Measurements from ENCODE around the gene ZPBP. TPM values are rescaled to one million over a fixed set of nuclear protein-coding genes. Genes with fewer than 3 reads are reported as not detected.

ZPBP gene
- total RNA-seq, 1 experiment from 2014 or later, result not detected

DNA sequence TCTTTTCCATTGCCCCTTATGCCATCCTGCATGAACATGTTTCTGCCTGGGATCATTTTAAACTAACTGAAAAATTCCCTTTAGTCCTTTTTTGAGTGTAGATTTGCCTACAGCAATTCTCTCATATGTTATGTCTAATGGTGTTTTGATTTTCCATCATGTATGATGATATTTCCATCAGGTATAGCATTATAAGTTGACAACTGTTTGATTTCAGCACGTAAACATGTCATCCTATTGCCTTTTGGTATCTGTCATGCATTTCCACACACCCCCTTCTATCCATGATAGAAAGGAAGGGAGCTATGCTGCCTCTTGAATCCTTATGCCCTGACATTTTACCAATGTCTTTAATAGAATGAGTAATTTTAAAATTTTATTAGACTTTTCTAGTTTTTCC lies 116.8 kb downstream of the ZPBP start:
- H3K36me3 ChIP-seq (ENCODE audit: control insufficient read depth, insufficient read depth, low read length), result no peaks in the 10 kb centered on the region
- H3K9me3 ChIP-seq (ENCODE audit: control insufficient read depth, insufficient read depth, low read depth, low read length), result no peaks in the 10 kb centered on the region
- intact Hi-C loops (cut with micrococcal nuclease; ENCODE audit: unreplicated experiment) (no loop called here), in situ Hi-C loops (cut with HindIII; ENCODE audit: low pct_unique_long_range_greater_than_20kb, low sequenced_read_pairs) (no loop called here)
- BruUV-seq (replicated peaks), result no TSS peak
- CTCF ChIA-PET, result no interaction called here
- POLR2A ChIA-PET, result no interaction called here
- no peak overlapping the region for H3K27ac ChIP-seq (ENCODE audit: low read length)
- no peak overlapping the region for H3K4me3 ChIP-seq (ENCODE audit: low read depth in 2 of 2, low read length in 2 of 2)
- ATAC-seq, result no peak
- H3K4me1 ChIP-seq (ENCODE audit: control insufficient read depth, insufficient read depth, low read length), result no peaks in the 10 kb centered on the region; the same call in 1 of the 2 replicates
- DNase-seq (ENCODE audit: low read depth, low spot score), result no peak
- no peak for TF ChIP-seq TCF7L2 (IDR thresholded peaks at IDR 0.05; ENCODE audit: low read depth, low read length)
- TF ChIP-seq, protein P1, sequence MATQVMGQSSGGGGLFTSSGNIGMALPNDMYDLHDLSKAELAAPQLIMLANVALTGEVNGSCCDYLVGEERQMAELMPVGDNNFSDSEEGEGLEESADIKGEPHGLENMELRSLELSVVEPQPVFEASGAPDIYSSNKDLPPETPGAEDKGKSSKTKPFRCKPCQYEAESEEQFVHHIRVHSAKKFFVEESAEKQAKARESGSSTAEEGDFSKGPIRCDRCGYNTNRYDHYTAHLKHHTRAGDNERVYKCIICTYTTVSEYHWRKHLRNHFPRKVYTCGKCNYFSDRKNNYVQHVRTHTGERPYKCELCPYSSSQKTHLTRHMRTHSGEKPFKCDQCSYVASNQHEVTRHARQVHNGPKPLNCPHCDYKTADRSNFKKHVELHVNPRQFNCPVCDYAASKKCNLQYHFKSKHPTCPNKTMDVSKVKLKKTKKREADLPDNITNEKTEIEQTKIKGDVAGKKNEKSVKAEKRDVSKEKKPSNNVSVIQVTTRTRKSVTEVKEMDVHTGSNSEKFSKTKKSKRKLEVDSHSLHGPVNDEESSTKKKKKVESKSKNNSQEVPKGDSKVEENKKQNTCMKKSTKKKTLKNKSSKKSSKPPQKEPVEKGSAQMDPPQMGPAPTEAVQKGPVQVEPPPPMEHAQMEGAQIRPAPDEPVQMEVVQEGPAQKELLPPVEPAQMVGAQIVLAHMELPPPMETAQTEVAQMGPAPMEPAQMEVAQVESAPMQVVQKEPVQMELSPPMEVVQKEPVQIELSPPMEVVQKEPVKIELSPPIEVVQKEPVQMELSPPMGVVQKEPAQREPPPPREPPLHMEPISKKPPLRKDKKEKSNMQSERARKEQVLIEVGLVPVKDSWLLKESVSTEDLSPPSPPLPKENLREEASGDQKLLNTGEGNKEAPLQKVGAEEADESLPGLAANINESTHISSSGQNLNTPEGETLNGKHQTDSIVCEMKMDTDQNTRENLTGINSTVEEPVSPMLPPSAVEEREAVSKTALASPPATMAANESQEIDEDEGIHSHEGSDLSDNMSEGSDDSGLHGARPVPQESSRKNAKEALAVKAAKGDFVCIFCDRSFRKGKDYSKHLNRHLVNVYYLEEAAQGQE (IDR thresholded peaks at IDR 0.05; ENCODE audit: insufficient read depth in 1 of 2, low read depth in 2 of 2, low read length in 1 of 2), result no peak
- TF ChIP-seq, protein P2, sequence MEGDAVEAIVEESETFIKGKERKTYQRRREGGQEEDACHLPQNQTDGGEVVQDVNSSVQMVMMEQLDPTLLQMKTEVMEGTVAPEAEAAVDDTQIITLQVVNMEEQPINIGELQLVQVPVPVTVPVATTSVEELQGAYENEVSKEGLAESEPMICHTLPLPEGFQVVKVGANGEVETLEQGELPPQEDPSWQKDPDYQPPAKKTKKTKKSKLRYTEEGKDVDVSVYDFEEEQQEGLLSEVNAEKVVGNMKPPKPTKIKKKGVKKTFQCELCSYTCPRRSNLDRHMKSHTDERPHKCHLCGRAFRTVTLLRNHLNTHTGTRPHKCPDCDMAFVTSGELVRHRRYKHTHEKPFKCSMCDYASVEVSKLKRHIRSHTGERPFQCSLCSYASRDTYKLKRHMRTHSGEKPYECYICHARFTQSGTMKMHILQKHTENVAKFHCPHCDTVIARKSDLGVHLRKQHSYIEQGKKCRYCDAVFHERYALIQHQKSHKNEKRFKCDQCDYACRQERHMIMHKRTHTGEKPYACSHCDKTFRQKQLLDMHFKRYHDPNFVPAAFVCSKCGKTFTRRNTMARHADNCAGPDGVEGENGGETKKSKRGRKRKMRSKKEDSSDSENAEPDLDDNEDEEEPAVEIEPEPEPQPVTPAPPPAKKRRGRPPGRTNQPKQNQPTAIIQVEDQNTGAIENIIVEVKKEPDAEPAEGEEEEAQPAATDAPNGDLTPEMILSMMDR (IDR thresholded peaks at IDR 0.05), result no peak
- no peak for TF ChIP-seq POLR2AphosphoS5 (IDR thresholded peaks at IDR 0.05; ENCODE audit: low read depth, low read length)
- no peak for TF ChIP-seq SIN3A (IDR thresholded peaks at IDR 0.05; ENCODE audit: borderline replicate concordance, insufficient read depth, low read depth, low read length)
- H3K27me3 ChIP-seq (ENCODE audit: control insufficient read depth, insufficient read depth, low read length), result no peaks in the 10 kb centered on the region

GRCh38 chr7:49974035-49974434 lies 119.0 kb downstream of the ZPBP start:
- ATAC-seq, result no peak
- Histone ChIP-seq H3K4me3 (ENCODE audit: low read depth in 2 of 2, low read length in 2 of 2) (no peak overlapping the region), H3K27me3 (ENCODE audit: control insufficient read depth, insufficient read depth, low read length) (no peaks in the 10 kb centered on the region), H3K27ac (ENCODE audit: low read length) (no peak overlapping the region), H3K9me3 (ENCODE audit: control insufficient read depth, insufficient read depth, low read depth, low read length) (no peaks in the 10 kb centered on the region), H3K36me3 (ENCODE audit: control insufficient read depth, insufficient read depth, low read length) (no peaks in the 10 kb centered on the region), H3K4me1 (ENCODE audit: control insufficient read depth, insufficient read depth, low read length) (no peaks in the 10 kb centered on the region)
- TF ChIP-seq POLR2AphosphoS5 (IDR thresholded peaks at IDR 0.05; ENCODE audit: low read depth, low read length), result no peak
- TF ChIP-seq SIN3A (IDR thresholded peaks at IDR 0.05; ENCODE audit: borderline replicate concordance, insufficient read depth, low read depth, low read length), result no peak
- TF ChIP-seq, protein P2 (IDR thresholded peaks at IDR 0.05), result no peak
- no peak for TF ChIP-seq TCF7L2 (IDR thresholded peaks at IDR 0.05; ENCODE audit: low read depth, low read length)
- in situ Hi-C loops (cut with HindIII; ENCODE audit: low pct_unique_long_range_greater_than_20kb, low sequenced_read_pairs), result no loop called here
- intact Hi-C loops (cut with micrococcal nuclease; ENCODE audit: unreplicated experiment), result no loop called here
- CTCF ChIA-PET, result no interaction called here
- BruUV-seq (replicated peaks), result no TSS peak
- DNase-seq (ENCODE audit: low read depth, low spot score), result no peak
- POLR2A ChIA-PET, result no interaction called here

Measured in Panc1 (cell line).